HepG2 (cell line): ENCODE results near the gene NFKB2. TPM values are rescaled to one million over a fixed set of nuclear protein-coding genes. Genes with fewer than 3 reads are reported as not detected.

Source experiments
- ATAC-seq: fragments of 200-7000 bp; cut with Tn5 transposase; 3 replicates; pipeline ENCODE4 v1.9.1; 2020; ENCODE audit warnings: mild to moderate bottlenecking, moderate library complexity
- BruUV-seq: library from RNA; stranded (reverse); fragments of 400-500 nt; replicated peaks from 2 replicates; lab custom pipeline; 2021; lab: Mats Ljungman, UMichigan
- CTCF ChIA-PET: fragments of 300-600 bp; formaldehyde crosslinking; extraction: SDS; loops from one replicate; lab custom pipeline; 2021; ENCODE audit warnings: low total read pairs, inconsistent platforms, low intra/inter-chr PET ratio; lab: Yijun Ruan, JAX
- POLR2A ChIA-PET: fragments of 350-600 bp; sonication (Branson Sonifier 250); formaldehyde crosslinking; loops from one replicate; lab custom pipeline; 2020; ENCODE audit warnings: antibody characterized with exemption, inconsistent platforms; lab: Yijun Ruan, JAX
- DNase-seq: peaks from one replicate; pipeline ENCODE4 v3.0.0-alpha.2; 2015; ENCODE audit warnings: low spot score
- FAIRE-seq: peaks from 3 replicates; lab custom pipeline; 2011; peaks lifted over from hg19 to GRCh38; lab: Jason Lieb, UNC
- H2AFZ ChIP-seq: one replicate; pipeline ENCODE4 v1.6.1; 2011; ENCODE audit warnings: low read length, inconsistent platforms
- H3K27ac ChIP-seq: fragments of 300-600 bp; 3 replicates; pipeline ENCODE4 v1.8.0; 2011; ENCODE audit warnings: mixed run types, mild to moderate bottlenecking, mixed read lengths, low read length, inconsistent platforms; ENCODE audit not compliant: insufficient read depth; ENCODE audit errors: extremely low read length
- H3K27me3 ChIP-seq, 2 experiments: fragments of 200-600 bp in 1 of 2; 2 replicates in 1 of 2; 3 replicates in 1 of 2; pipeline versions ENCODE4 v1.6.0 to v1.8.0; 2011; ENCODE audit warnings: low read length in 2 of 2, mild to moderate bottlenecking in 2 of 2, moderate library complexity in 2 of 2, inconsistent platforms in 1 of 2; ENCODE audit not compliant: insufficient read depth in 2 of 2, control insufficient read depth in 1 of 2
- H3K36me3 ChIP-seq, 2 experiments: fragments of 200-600 bp in 1 of 2; replicated peaks in 1 of 2; 2 replicates in 1 of 2; 3 replicates in 1 of 2; pipeline versions ENCODE4 v1.5.1 to v1.8.0; 2011; ENCODE audit warnings: low read length in 2 of 2, inconsistent platforms in 1 of 2; ENCODE audit not compliant: insufficient read depth in 2 of 2, control insufficient read depth in 1 of 2
- H3K4me1 ChIP-seq: 2 replicates; pipeline ENCODE4 v1.5.1; 2012; ENCODE audit warnings: low read length, inconsistent platforms; ENCODE audit not compliant: insufficient read depth
- H3K4me2 ChIP-seq: 2 replicates; pipeline ENCODE4 v1.6.0; 2011; ENCODE audit warnings: low read depth, low read length, inconsistent platforms
- H3K4me3 ChIP-seq, 3 experiments: fragments of 200-600 bp in 1 of 3; sonication (generic), shearing (Covaris generic) in 1 of 3; replicated peaks in 1 of 3; 2 replicates each; pipeline ENCODE4 v1.5.1; 2011 to 2016; ENCODE audit warnings: low read length in 3 of 3, inconsistent platforms in 2 of 3, low read depth in 2 of 3, mild to moderate bottlenecking in 2 of 3, control low read depth in 1 of 3, mixed read lengths in 1 of 3; ENCODE audit not compliant: insufficient read depth in 1 of 3
- H3K79me2 ChIP-seq: one replicate; pipeline ENCODE4 v1.6.1; 2011; ENCODE audit warnings: low read length, inconsistent platforms; ENCODE audit not compliant: insufficient read depth
- H3K9ac ChIP-seq: 2 replicates; pipeline ENCODE4 v1.6.0; 2011; ENCODE audit warnings: mild to moderate bottlenecking, low read depth, low read length, inconsistent platforms; ENCODE audit not compliant: insufficient read depth
- H3K9me3 ChIP-seq: 2 replicates; pipeline ENCODE4 v1.5.1; 2012; ENCODE audit warnings: mild to moderate bottlenecking, low read length
- H4K20me1 ChIP-seq: 2 replicates; pipeline ENCODE4 v1.6.0; 2011; ENCODE audit warnings: inconsistent platforms, mild to moderate bottlenecking, low read length, moderate library complexity; ENCODE audit not compliant: insufficient read depth
- HNRNPUL1 ChIP-seq: fragments of 200-400 bp; formaldehyde crosslinking; IDR thresholded peaks from 2 replicates; pipeline ENCODE4 v1.6.1; 2017; ENCODE audit warnings: low read depth, mild to moderate bottlenecking, low read length, moderate library complexity
- KDM4B ChIP-seq: sonication (generic); formaldehyde crosslinking; IDR thresholded peaks from 2 replicates; pipeline ENCODE4 v1.4.0; 2020; ENCODE audit warnings: missing genetic modification reagents
- KMT2B ChIP-seq: IDR thresholded peaks from 2 replicates; pipeline ENCODE4 v1.6.1; 2016; ENCODE audit warnings: missing genetic modification reagents, missing compliant biosample characterization
- NFIC ChIP-seq: IDR thresholded peaks from 2 replicates; pipeline ENCODE4 v1.6.1; 2012; ENCODE audit warnings: mild to moderate bottlenecking, low read length, inconsistent platforms
- ONECUT2 ChIP-seq: sonication (generic); formaldehyde crosslinking; IDR thresholded peaks from 2 replicates; pipeline ENCODE4 v1.4.0; 2020; ENCODE audit warnings: missing genetic modification reagents
- PLRG1 ChIP-seq: fragments of 450-650 bp; conservative IDR thresholded peaks from 2 replicates; pipeline ENCODE4 v1.6.1; 2016
- ZNF34 ChIP-seq: sonication (generic); formaldehyde crosslinking; IDR thresholded peaks from 2 replicates; pipeline ENCODE4 v1.4.0; 2020; ENCODE audit warnings: mild to moderate bottlenecking, missing genetic modification reagents, borderline replicate concordance
- ZNF44 ChIP-seq: sonication (generic); formaldehyde crosslinking; IDR thresholded peaks from 2 replicates; pipeline ENCODE4 v1.5.1; 2020; ENCODE audit warnings: mild to moderate bottlenecking, missing genetic modification reagents
- ZNF546 ChIP-seq: sonication (generic); formaldehyde crosslinking; conservative IDR thresholded peaks from 2 replicates; pipeline ENCODE4 v1.8.1; 2023; ENCODE audit warnings: mild to moderate bottlenecking, missing genetic modification reagents
- ZNF567 ChIP-seq: sonication (generic); formaldehyde crosslinking; IDR thresholded peaks from 2 replicates; pipeline ENCODE4 v1.8.1; 2023; ENCODE audit warnings: mild to moderate bottlenecking, missing genetic modification reagents, borderline replicate concordance
- ZSCAN9 ChIP-seq: IDR thresholded peaks from 2 replicates; pipeline ENCODE4 v1.6.1; 2016; ENCODE audit warnings: borderline replicate concordance
- WGBS: methylation state at CpG from one replicate; pipeline ENCODE4 v1.1.6; 2017; ENCODE audit warnings: low lambda C conversion rate; 5-methylcytosine and 5-hydroxymethylcytosine counted together
- in situ Hi-C: cut with HindIII; loops from 2 replicates; pipeline ENCODE4 v1.10.0; 2017; ENCODE audit warnings: low pct_unique_long_range_greater_than_20kb; ENCODE audit not compliant: extremely low pct_ligation_motif_present
- intact Hi-C: fragments of 100-400 bp; cut with micrococcal nuclease; formaldehyde crosslinking; loops from one replicate; pipeline ENCODE4 v1.10.0; 2022; ENCODE audit not compliant: unreplicated experiment
- polyA plus RNA-seq, 8 experiments: library from polyadenylated mRNA; depleted of rRNA in 3 of 8; stranded (reverse) in 7 of 8; unstranded in 1 of 8; fragments of >200 nt; fragmentation: Illumina TruSeq in 4 of 8; extraction: Trizol in 4 of 8; gene quantifications; 2 replicates each; pipeline versions ENCODE4 v1.2.1 to v1.2.3, GENCODE V29; 2011 to 2016; ENCODE audit warnings: low read depth in 4 of 8, missing spikeins in 1 of 8, mixed read lengths in 1 of 8; ENCODE audit not compliant: insufficient read depth in 1 of 8
- total RNA-seq, 5 experiments: library from RNA; depleted of rRNA; stranded (reverse); fragments of >200 nt; fragmentation: Illumina TruSeq; extraction: Trizol; gene quantifications; 2 replicates each; pipeline ENCODE4 v1.2.3, GENCODE V29; 2016; ENCODE audit warnings: low read depth in 1 of 5
- TF ChIP-seq, protein P1 (sequence below): sonication (generic); formaldehyde crosslinking; IDR thresholded peaks from 2 replicates; pipeline ENCODE4 v1.8.0; 2022; ENCODE audit warnings: mild to moderate bottlenecking, missing genetic modification reagents, borderline replicate concordance
- TF ChIP-seq, protein P2 (sequence below): IDR thresholded peaks from 2 replicates; pipeline ENCODE4 v1.6.1; 2012; ENCODE audit warnings: inconsistent platforms
- TF ChIP-seq, protein P3 (sequence below): sonication (generic); formaldehyde crosslinking; IDR thresholded peaks from 2 replicates; pipeline ENCODE4 v1.4.0; 2020; ENCODE audit warnings: missing genetic modification reagents

Gene NFKB2
- total and polyA plus RNA-seq, 2 of the 13 experiments (the other 11 are each of a cell fraction or from before 2014, with no cell fraction given): 7.7 to 12.5 TPM

DNA sequence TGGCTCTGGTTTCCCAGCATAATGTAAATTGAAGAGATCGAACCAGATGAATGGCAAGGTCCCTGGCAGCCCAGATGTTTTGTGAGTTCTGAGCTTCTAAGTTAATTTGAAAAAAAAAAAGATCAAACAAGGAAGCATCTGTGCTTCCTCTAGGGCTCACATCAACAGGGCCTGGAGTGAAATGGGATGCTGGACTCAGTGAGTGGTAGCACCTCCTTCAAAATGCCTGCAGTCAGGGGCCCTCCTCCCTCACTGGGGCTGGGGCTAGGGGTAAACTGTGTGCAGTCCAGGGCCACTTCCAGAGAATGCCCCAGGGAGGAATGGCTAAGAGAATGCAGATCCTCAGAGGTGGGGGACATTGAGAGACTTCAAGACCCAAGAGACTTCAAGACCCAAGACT is 42.9 kb downstream of the NFKB2 start:
- H4K20me1 ChIP-seq: no peaks in the 10 kb centered on the region
- intact Hi-C loops: no loop called here
- DNase-seq: no peak
- H3K4me2 ChIP-seq: no peak overlapping the region
- WGBS: 79% methylated on average over 1 of the region's 1 CpG
- TF ChIP-seq ZNF44 (CRISPR knock-in tag): no peak
- TF ChIP-seq, all 625 proteins: peak for 0
- in situ Hi-C loops: no loop called here
- BruUV-seq: no TSS peak
- Histone ChIP-seq H3K9me3 (no peaks in the 10 kb centered on the region), H2AFZ (no peak overlapping the region), H3K27me3 (no peaks in the 10 kb centered on the region; a peak in 1 of 5 replicates), H3K9ac (no peak overlapping the region), H3K4me1 (peaks cover 46% of the 10 kb centered on the region), H3K27ac (no peak overlapping the region), H3K79me2 (no peaks in the 10 kb centered on the region), H3K36me3 (no peaks in the 10 kb centered on the region), H3K4me3 (no peak overlapping the region)
- ATAC-seq (no peak), FAIRE-seq (no peak)
- POLR2A ChIA-PET: no interaction called here
- CTCF ChIA-PET: no interaction called here

DNA sequence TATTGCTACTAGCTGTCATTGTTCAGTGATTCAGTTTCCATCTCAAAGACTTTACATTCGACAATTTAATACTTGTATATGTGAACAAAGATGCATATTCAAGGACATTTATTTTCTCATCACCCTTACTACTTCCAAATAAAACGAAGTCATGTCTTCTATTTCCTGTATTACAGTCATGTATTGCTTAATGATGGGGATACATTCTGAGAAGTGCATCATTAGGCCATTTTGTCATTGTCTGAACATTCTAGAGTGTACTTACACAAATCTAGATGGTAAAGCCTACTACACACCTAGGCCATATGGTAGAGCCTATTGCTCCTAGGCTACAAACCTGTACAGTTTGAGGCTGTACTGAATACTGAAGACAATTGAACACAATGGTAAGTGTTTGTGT is 49.3 kb downstream of the NFKB2 start:
- FAIRE-seq: no peak
- CTCF ChIA-PET: no interaction called here
- no TSS peak for BruUV-seq

More for the DNA sequence above, 49.3 kb downstream of the NFKB2 start:
- WGBS: 5% methylated on average over 2 of the region's 2 CpGs
- no peak overlapping the region for H3K4me3 ChIP-seq
- in situ Hi-C loops: no loop called here
- POLR2A ChIA-PET: interaction anchor here (0.7 kb wide), 1 partner anchor 12 kb away, joined by 4 read pairs; no protein-coding TSS in a partner anchor
- H3K4me1 ChIP-seq: peaks cover 33% of the 10 kb centered on the region
- no peaks in the 10 kb centered on the region for H4K20me1 ChIP-seq
- no peak for DNase-seq
- H3K27me3 ChIP-seq: no peaks in the 10 kb centered on the region; a peak in 1 of 5 replicates
- H3K9me3 ChIP-seq: no peaks in the 10 kb centered on the region
- H3K9ac ChIP-seq: no peak overlapping the region
- no peak overlapping the region for H3K4me2 ChIP-seq
- no peaks in the 10 kb centered on the region for H3K79me2 ChIP-seq
- no peak for ATAC-seq
- H3K27ac ChIP-seq: no peak overlapping the region
- no peaks in the 10 kb centered on the region for H3K36me3 ChIP-seq
- intact Hi-C loops: no loop called here
- H2AFZ ChIP-seq: no peak overlapping the region
- TF ChIP-seq ZSCAN9 (CRISPR knock-in tag) (no peak), KDM4B (no peak), ZNF567 (CRISPR knock-in tag) (no peak), ZNF34 (no peak), KMT2B (CRISPR knock-in tag) (no peak), PLRG1 (no peak), ONECUT2 (CRISPR knock-in tag) (no peak), ZNF546 (CRISPR knock-in tag) (no peak), HNRNPUL1 (no peak), NFIC (no peak)
- TF ChIP-seq, protein P1, sequence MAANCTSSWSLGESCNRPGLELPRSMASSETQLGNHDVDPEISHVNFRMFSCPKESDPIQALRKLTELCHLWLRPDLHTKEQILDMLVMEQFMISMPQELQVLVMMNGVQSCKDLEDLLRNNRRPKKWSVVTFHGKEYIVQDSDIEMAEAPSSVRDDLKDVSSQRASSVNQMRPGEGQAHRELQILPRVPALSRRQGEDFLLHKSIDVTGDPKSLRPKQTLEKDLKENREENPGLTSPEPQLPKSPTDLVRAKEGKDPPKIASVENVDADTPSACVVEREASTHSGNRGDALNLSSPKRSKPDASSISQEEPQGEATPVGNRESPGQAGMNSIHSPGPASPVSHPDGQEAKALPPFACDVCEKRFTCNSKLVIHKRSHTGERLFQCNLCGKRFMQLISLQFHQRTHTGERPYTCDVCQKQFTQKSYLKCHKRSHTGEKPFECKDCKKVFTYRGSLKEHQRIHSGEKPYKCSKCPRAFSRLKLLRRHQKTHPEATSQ (CRISPR knock-in tag): no peak
- TF ChIP-seq, protein P2, sequence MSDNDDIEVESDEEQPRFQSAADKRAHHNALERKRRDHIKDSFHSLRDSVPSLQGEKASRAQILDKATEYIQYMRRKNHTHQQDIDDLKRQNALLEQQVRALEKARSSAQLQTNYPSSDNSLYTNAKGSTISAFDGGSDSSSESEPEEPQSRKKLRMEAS: no peak
- TF ChIP-seq, protein P3, sequence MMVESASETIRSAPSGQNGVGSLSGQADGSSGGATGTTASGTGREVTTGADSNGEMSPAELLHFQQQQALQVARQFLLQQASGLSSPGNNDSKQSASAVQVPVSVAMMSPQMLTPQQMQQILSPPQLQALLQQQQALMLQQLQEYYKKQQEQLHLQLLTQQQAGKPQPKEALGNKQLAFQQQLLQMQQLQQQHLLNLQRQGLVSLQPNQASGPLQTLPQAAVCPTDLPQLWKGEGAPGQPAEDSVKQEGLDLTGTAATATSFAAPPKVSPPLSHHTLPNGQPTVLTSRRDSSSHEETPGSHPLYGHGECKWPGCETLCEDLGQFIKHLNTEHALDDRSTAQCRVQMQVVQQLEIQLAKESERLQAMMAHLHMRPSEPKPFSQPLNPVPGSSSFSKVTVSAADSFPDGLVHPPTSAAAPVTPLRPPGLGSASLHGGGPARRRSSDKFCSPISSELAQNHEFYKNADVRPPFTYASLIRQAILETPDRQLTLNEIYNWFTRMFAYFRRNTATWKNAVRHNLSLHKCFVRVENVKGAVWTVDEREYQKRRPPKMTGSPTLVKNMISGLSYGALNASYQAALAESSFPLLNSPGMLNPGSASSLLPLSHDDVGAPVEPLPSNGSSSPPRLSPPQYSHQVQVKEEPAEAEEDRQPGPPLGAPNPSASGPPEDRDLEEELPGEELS (CRISPR knock-in tag): no peak
